Sigmoid colon (tissue), 4 donors: ENCODE data around the gene BSPH1.

Experiments
- POLR2A ChIP-seq, 2 donors: fragments of 450-650 bp; IDR thresholded peaks; one replicate each; pipeline ENCODE4 v1.6.1; 2016; ENCODE audit warnings: antibody characterized with exemption in 2 of 2, mild to moderate bottlenecking in 2 of 2, moderate library complexity in 2 of 2
- POLR2AphosphoS5 ChIP-seq, 4 donors: sonication (generic); formaldehyde crosslinking; IDR thresholded peaks; one replicate each; pipeline ENCODE4 v1.6.1; 2017; ENCODE audit warnings: antibody characterized with exemption in 4 of 4
- TF ChIP-seq, protein P1 (sequence below), 4 experiments: fragments of 450-650 bp in 3 of 4; fragments of 200-600 bp in 1 of 4; IDR thresholded peaks; one replicate each; pipeline ENCODE4 v1.5.1; 2016 to 2019; ENCODE audit warnings: antibody characterized with exemption in 4 of 4, mild to moderate bottlenecking in 3 of 4, moderate library complexity in 2 of 4

GRCh38 chr19:48020686-48021085 is 28.7 kb upstream of the BSPH1 start:
- TF ChIP-seq, protein P1, sequence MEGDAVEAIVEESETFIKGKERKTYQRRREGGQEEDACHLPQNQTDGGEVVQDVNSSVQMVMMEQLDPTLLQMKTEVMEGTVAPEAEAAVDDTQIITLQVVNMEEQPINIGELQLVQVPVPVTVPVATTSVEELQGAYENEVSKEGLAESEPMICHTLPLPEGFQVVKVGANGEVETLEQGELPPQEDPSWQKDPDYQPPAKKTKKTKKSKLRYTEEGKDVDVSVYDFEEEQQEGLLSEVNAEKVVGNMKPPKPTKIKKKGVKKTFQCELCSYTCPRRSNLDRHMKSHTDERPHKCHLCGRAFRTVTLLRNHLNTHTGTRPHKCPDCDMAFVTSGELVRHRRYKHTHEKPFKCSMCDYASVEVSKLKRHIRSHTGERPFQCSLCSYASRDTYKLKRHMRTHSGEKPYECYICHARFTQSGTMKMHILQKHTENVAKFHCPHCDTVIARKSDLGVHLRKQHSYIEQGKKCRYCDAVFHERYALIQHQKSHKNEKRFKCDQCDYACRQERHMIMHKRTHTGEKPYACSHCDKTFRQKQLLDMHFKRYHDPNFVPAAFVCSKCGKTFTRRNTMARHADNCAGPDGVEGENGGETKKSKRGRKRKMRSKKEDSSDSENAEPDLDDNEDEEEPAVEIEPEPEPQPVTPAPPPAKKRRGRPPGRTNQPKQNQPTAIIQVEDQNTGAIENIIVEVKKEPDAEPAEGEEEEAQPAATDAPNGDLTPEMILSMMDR (IDR thresholded peaks at IDR 0.05), result no peak
- TF ChIP-seq POLR2AphosphoS5 (IDR thresholded peaks at IDR 0.05) (no peak), POLR2A (IDR thresholded peaks at IDR 0.05) (no peak)
